NCI-H460 (cell line): Measurements from ENCODE around the gene ERFL. TPM values are rescaled to one million over a fixed set of nuclear protein-coding genes. Genes with fewer than 3 reads are reported as not detected.
"Not testable (repeated sequence)": the region's sequence is repeated elsewhere in the genome, so short reads cannot be mapped to it uniquely, and the experiment has no call there.

ENCODE experiments used
- DNase-seq: peaks from one replicate; pipeline ENCODE4 v3.0.0-alpha.2; 2016; ENCODE audit warnings: low read depth; ENCODE audit errors: extremely low read depth
- total RNA-seq: library from RNA; depleted of rRNA; stranded (reverse); fragments of >200 nt; shearing (Covaris generic); gene quantifications from 2 replicates; pipeline ENCODE4 v1.2.3, GENCODE V29; 2014

Gene ERFL
- total RNA-seq, 1 experiment from 2014 or later = not detected

GRCh38 chr19:41879670-41880328 lies 48.5 kb downstream of the ERFL start:
- DNase-seq = no peak

GRCh38 chr19:41879080-41879479 lies 49.2 kb downstream of the ERFL start:
- DNase-seq = no peak

GRCh38 chr19:41877916-41878905 lies 50.0 kb downstream of the ERFL start:
- DNase-seq = no peak

- no peak for DNase-seq
Observed at GRCh38 chr19:41876847-41877832, 51.1 kb downstream of the ERFL start, which contains the start of gene CD79A. TSS of gene CD79A (plus strand) at chr19:41877279. CDS start at chr19:41877305, 26 bp downstream.

GRCh38 chr19:41875973-41876372 lies 52.3 kb downstream of the ERFL start:
- not testable (repeated sequence) for DNase-seq

- DNase-seq = peak; percentile 74
Observed at GRCh38 chr19:41872775-41873647, 55.2 kb downstream of the ERFL start.

GRCh38 chr19:41872384-41872774 lies 55.9 kb downstream of the ERFL start:
- no peak for DNase-seq

GRCh38 chr19:41871573-41872383 lies 56.5 kb downstream of the ERFL start:
- no peak for DNase-seq

GRCh38 chr19:41870401-41870873 lies 57.8 kb downstream of the ERFL start:
- no peak for DNase-seq

GRCh38 chr19:41869374-41869955 lies 58.8 kb downstream of the ERFL start:
- DNase-seq = no peak

GRCh38 chr19:41868989-41869300 lies 59.3 kb downstream of the ERFL start:
- no peak for DNase-seq

GRCh38 chr19:41868120-41868988 lies 59.9 kb downstream of the ERFL start:
- no peak for DNase-seq

- DNase-seq = no peak
Observed at GRCh38 chr19:41866284-41866683, 62.0 kb downstream of the ERFL start.

GRCh38 chr19:41864374-41864773 lies 63.9 kb downstream of the ERFL start:
- DNase-seq = no peak

- DNase-seq = no peak
Observed at GRCh38 chr19:41863209-41863931, 64.9 kb downstream of the ERFL start.

GRCh38 chr19:41862445-41862986 lies 65.7 kb downstream of the ERFL start:
- DNase-seq = no peak
